GM21786 (cell line): Measurements from ENCODE around the gene SNF8.
A peak's percentile ranks its signal among the peaks of the same experiment; 100 is the strongest.
"Not testable (repeated sequence)": the region's sequence is repeated elsewhere in the genome, so short reads cannot be mapped to it uniquely, and the experiment has no call there.

Source experiments
- ATAC-seq: cut with Tn5 transposase; IDR thresholded peaks from one replicate; pipeline ENCODE4 v1.9.1; 2021; ENCODE audit not compliant: unreplicated experiment

The SNF8 gene

GRCh38 chr17:48944515-48945260 is at the start of gene SNF8:
Gene SNF8 (minus strand): TSS chr17:48944842. CDS start chr17:48944734, 108 bp downstream.
- ATAC-seq, result peak; percentile 86

- no peak for ATAC-seq
These were observed 49.3 kb upstream of the SNF8 start for GRCh38 chr17:48993951-48994350.

GRCh38 chr17:48993305-48993704 is 48.7 kb upstream of the SNF8 start:
- ATAC-seq, result no peak

- no peak for ATAC-seq
These were observed 47.8 kb upstream of the SNF8 start for GRCh38 chr17:48992444-48992843.

- no peak for ATAC-seq
These were observed 46.3 kb upstream of the SNF8 start for GRCh38 chr17:48990882-48991357.

GRCh38 chr17:48989100-48989499 is 44.5 kb upstream of the SNF8 start:
- no peak for ATAC-seq

GRCh38 chr17:48985436-48986245 is 41.0 kb upstream of the SNF8 start:
- ATAC-seq, result no peak

GRCh38 chr17:48981927-48982539 is 37.4 kb upstream of the SNF8 start:
- ATAC-seq, result no peak

GRCh38 chr17:48973806-48974205 is 29.2 kb upstream of the SNF8 start:
- ATAC-seq, result no peak

GRCh38 chr17:48972749-48973097 is 28.1 kb upstream of the SNF8 start:
- ATAC-seq, result no peak

GRCh38 chr17:48970865-48971687 is 26.4 kb upstream of the SNF8 start:
- ATAC-seq, result no peak

- ATAC-seq, result no peak
These were observed 25.6 kb upstream of the SNF8 start for GRCh38 chr17:48970224-48970623.

- ATAC-seq, result no peak
These were observed 17.0 kb upstream of the SNF8 start for GRCh38 chr17:48961516-48962233.

GRCh38 chr17:48960834-48961515 is 16.3 kb upstream of the SNF8 start:
- ATAC-seq, result no peak

GRCh38 chr17:48954300-48954755 is 9.7 kb upstream of the SNF8 start:
- ATAC-seq, result no peak

- no peak for ATAC-seq
These were observed 8.3 kb upstream of the SNF8 start for GRCh38 chr17:48952904-48953303.

GRCh38 chr17:48951572-48951971 is 6.9 kb upstream of the SNF8 start:
- no peak for ATAC-seq

GRCh38 chr17:48945261-48945651 is 614 bp upstream of the SNF8 start:
- ATAC-seq, result not testable (repeated sequence)

GRCh38 chr17:48933035-48933434 is 11.6 kb downstream of the SNF8 start:
- ATAC-seq, result no peak

- no peak for ATAC-seq
These were observed 14.2 kb downstream of the SNF8 start for GRCh38 chr17:48930435-48930873.
